H1 (cell line): ENCODE results near the gene TFDP3. TPM values are rescaled to one million over a fixed set of nuclear protein-coding genes. Genes with fewer than 3 reads are reported as not detected.

ENCODE experiments used
- BRCA1 ChIP-seq: IDR thresholded peaks from 2 replicates; pipeline ENCODE4 v1.6.1; 2012; ENCODE audit warnings: low read depth, low read length, improper control_type of control experiment
- E2F6 ChIP-seq: IDR thresholded peaks from 2 replicates; pipeline ENCODE4 v1.6.1; 2012; ENCODE audit warnings: inconsistent platforms
- EGR1 ChIP-seq: IDR thresholded peaks from 2 replicates; pipeline ENCODE4 v1.6.1; 2011; ENCODE audit warnings: low read depth, low read length, borderline replicate concordance
- EP300 ChIP-seq, 2 experiments: IDR thresholded peaks; 1 replicate in 1 of 2; 2 replicates in 1 of 2; pipeline ENCODE4 v1.6.1; 2011 to 2012; ENCODE audit warnings: low read depth in 2 of 2, low read length in 2 of 2, mild to moderate bottlenecking in 2 of 2, borderline replicate concordance in 1 of 2, inconsistent platforms in 1 of 2, moderate library complexity in 1 of 2
- EZH2 ChIP-seq: fragments of 200-600 bp; sonication (generic); IDR thresholded peaks from 2 replicates; pipeline ENCODE4 v1.7.1; 2012; ENCODE audit warnings: low read depth, mild to moderate bottlenecking, moderate library complexity, low read length, inconsistent platforms; ENCODE audit not compliant: severe bottlenecking
- KDM5A ChIP-seq: fragments of 200-600 bp; IDR thresholded peaks from 2 replicates; pipeline ENCODE4 v1.7.1; 2012; ENCODE audit warnings: mild to moderate bottlenecking, low read length, inconsistent platforms, mixed read lengths
- polyA plus RNA-seq, 7 experiments: library from polyadenylated mRNA; depleted of rRNA in 3 of 7; stranded (reverse) in 5 of 7; unstranded in 2 of 7; fragments of >200 nt in 5 of 7; fragments of 200-250 nt in 2 of 7; gene quantifications; 1 replicate in 5 of 7; 2 replicates in 1 of 7; 4 replicates in 1 of 7; pipeline versions ENCODE4 v1.2.1 to v1.2.3, GENCODE V29; 2011 to 2013; ENCODE audit warnings: missing spikeins in 2 of 7, mixed read lengths in 2 of 7
- total RNA-seq: library from RNA; stranded (reverse); fragmentation: NEBNext Ultra II Directional; extraction: Animal tissue kit (Norgen Biotek cat#: 25700); gene quantifications from 2 replicates; pipeline ENCODE4 v1.2.1, GENCODE V29; 2021
- TF ChIP-seq, protein P1 (sequence below): IDR thresholded peaks from 2 replicates; pipeline ENCODE4 v1.6.1; 2012; ENCODE audit warnings: low read length, inconsistent platforms

Gene TFDP3
- total and polyA plus RNA-seq, 2 of the 8 experiments (the other 6 are each of a cell fraction or from before 2014, with no cell fraction given), result not detected

DNA sequence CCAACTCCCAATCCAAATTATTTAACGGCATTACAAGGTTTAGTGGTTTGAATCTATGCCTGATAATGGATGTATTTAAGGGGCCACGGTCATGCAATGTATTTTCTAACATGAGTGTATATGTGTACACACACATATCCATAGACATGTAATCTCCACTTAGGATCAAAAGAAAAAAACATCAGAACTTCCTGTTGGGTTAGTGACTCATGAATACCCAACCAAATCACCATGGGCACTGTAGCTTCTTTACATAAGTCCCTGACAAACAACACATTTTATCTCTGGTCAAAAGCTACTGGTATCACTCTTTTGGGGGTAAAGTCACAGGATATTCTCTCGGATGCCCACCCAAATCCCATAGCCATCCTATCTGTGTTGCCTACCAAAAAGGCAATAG lies 36.5 kb upstream of the TFDP3 start (continued):
- TF ChIP-seq EGR1 (no peak), E2F6 (no peak), EP300 (IDR thresholded peaks at IDR 0.05; ENCODE audit: borderline replicate concordance in 1 of 2, low read depth in 2 of 2, low read length in 2 of 2) (no peak), KDM5A (no peak), EZH2 (no peak), BRCA1 (no peak)
- TF ChIP-seq, protein P1, sequence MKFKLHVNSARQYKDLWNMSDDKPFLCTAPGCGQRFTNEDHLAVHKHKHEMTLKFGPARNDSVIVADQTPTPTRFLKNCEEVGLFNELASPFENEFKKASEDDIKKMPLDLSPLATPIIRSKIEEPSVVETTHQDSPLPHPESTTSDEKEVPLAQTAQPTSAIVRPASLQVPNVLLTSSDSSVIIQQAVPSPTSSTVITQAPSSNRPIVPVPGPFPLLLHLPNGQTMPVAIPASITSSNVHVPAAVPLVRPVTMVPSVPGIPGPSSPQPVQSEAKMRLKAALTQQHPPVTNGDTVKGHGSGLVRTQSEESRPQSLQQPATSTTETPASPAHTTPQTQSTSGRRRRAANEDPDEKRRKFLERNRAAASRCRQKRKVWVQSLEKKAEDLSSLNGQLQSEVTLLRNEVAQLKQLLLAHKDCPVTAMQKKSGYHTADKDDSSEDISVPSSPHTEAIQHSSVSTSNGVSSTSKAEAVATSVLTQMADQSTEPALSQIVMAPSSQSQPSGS, result no peak
